GM12801 (cell line): Measurements from ENCODE around the gene COMMD1.

Experiments used
- TF ChIP-seq, protein P1 (sequence below): IDR thresholded peaks from one replicate; pipeline ENCODE4 v1.5.1; 2011; ENCODE audit warnings: control low read depth; ENCODE audit not compliant: insufficient read length; ENCODE audit errors: extremely low read depth

The COMMD1 gene

DNA sequence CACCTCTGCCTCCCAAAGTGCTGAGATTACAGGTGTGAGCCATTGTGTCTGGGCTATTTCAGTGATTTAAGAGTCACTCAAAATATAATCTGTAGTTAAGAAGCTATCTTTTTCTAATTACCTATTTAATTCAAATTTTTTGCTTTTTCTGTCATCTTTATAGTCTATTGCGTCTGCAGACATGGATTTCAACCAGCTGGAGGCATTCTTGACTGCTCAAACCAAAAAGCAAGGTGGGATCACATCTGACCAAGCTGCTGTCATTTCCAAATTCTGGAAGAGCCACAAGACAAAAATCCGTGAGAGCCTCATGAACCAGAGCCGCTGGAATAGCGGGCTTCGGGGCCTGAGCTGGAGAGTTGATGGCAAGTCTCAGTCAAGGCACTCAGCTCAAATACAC is 95.1 kb downstream of the COMMD1 start:
- TF ChIP-seq, protein P1, sequence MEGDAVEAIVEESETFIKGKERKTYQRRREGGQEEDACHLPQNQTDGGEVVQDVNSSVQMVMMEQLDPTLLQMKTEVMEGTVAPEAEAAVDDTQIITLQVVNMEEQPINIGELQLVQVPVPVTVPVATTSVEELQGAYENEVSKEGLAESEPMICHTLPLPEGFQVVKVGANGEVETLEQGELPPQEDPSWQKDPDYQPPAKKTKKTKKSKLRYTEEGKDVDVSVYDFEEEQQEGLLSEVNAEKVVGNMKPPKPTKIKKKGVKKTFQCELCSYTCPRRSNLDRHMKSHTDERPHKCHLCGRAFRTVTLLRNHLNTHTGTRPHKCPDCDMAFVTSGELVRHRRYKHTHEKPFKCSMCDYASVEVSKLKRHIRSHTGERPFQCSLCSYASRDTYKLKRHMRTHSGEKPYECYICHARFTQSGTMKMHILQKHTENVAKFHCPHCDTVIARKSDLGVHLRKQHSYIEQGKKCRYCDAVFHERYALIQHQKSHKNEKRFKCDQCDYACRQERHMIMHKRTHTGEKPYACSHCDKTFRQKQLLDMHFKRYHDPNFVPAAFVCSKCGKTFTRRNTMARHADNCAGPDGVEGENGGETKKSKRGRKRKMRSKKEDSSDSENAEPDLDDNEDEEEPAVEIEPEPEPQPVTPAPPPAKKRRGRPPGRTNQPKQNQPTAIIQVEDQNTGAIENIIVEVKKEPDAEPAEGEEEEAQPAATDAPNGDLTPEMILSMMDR = no peak

DNA sequence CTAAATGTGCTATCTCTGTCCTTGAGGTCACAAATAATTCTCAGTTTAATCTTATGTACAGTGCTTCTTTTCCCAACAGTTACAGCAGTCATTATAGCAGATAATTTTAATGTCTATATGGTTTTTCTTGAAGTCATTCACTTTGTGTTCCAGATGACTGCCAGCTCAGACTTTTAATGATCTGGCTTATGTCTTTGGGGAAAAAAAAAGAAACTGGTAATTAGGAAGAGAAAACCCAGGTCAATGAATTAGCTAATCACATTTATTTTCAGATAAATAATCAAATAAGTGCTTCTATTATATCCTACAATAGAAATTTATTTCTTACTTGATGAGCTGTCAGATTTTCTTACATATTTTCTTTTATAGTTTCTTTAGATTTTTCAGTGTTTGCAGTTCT is 96.0 kb downstream of the COMMD1 start:
- TF ChIP-seq, protein P1 = no peak

DNA sequence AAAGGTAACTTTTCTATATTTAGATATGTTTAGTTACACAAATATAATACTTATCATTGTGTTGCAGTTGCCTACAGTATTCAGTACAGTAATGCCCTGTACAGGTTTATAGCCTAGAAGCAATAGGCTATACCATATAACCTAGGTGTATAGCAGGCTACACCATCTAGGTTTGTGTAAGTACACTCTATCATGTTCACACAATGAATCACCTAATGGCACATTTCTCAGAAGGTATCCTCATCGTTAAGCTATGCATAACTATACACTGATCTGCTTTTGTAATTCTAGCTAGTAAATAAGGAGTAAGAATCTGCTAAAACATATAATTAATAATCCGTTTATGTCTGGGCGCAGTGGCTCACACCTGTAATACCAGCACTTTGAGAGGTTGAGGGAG is 102.1 kb downstream of the COMMD1 start:
- TF ChIP-seq, protein P1 = no peak

- TF ChIP-seq, protein P1 = no peak
These were observed 105.3 kb downstream of the COMMD1 start for GRCh38 chr2:62010632-62011256.

DNA sequence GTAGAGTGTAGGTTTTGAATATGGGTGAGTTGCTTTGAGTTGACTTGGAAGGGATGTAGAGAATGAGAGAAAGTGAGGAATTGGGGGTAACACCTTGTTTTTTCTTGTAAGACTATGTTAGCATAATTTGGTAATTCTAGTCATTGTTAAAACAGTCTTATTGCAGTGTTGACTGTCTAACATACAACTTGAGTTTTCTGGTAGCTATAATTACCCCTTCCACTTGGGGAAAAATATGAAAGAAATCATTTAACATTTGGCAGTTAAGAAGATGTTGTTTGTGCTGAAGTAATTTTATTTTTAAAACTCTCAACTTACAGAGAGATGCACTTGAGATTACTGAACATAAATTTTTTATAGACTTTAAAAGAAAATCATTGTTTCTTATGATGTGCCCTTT is 108.2 kb downstream of the COMMD1 start:
- TF ChIP-seq, protein P1 = no peak

- TF ChIP-seq, protein P1 = no peak
These were observed 108.6 kb downstream of the COMMD1 start for GRCh38 chr2:62014102-62014501.

GRCh38 chr2:62016957-62017356 is 111.5 kb downstream of the COMMD1 start:
- TF ChIP-seq, protein P1 = no peak
